K562 (cell line): Measurements from ENCODE around the gene ALDH3B2. TPM values are rescaled to one million over a fixed set of nuclear protein-coding genes. Genes with fewer than 3 reads are reported as not detected.

Experiments
- CBFA2T2 ChIP-seq: fragments of 450-650 bp; conservative IDR thresholded peaks from 2 replicates; pipeline ENCODE4 v1.6.1; 2017; ENCODE audit warnings: mild to moderate bottlenecking
- CGGBP1 ChIP-seq: fragments of 250-450 bp; sonication (Bioruptor Pico); IDR thresholded peaks from 2 replicates; pipeline ENCODE4 v1.9.0; 2021; ENCODE audit warnings: mild to moderate bottlenecking
- CUX1 ChIP-seq: fragments of 200-800 bp; sonication (Bioruptor generic); IDR thresholded peaks from 2 replicates; pipeline ENCODE4 v1.6.1; 2016; ENCODE audit warnings: missing genetic modification characterization, missing compliant biosample characterization
- DEAF1 ChIP-seq: fragments of 450-650 bp; formaldehyde crosslinking; IDR thresholded peaks from 2 replicates; pipeline ENCODE4 v1.4.0; 2020; ENCODE audit warnings: mild to moderate bottlenecking, moderate library complexity
- E2F5 ChIP-seq: sonication (generic); formaldehyde crosslinking; IDR thresholded peaks from 2 replicates; pipeline ENCODE4 v1.8.0; 2022; ENCODE audit warnings: mild to moderate bottlenecking, missing genetic modification reagents
- ELF2 ChIP-seq: fragments of 250-450 bp; sonication (Bioruptor Pico); IDR thresholded peaks from 2 replicates; pipeline ENCODE4 v1.5.0; 2021; ENCODE audit warnings: mild to moderate bottlenecking
- FOXJ2 ChIP-seq: fragments of 200-800 bp; sonication (Bioruptor generic); IDR thresholded peaks from 2 replicates; pipeline ENCODE4 v1.6.1; 2016; ENCODE audit warnings: missing genetic modification characterization, missing compliant biosample characterization
- GATAD2B ChIP-seq: fragments of 450-650 bp; IDR thresholded peaks from 2 replicates; pipeline ENCODE4 v1.6.1; 2017; ENCODE audit warnings: mild to moderate bottlenecking, borderline replicate concordance
- LARP7 ChIP-seq: fragments of 450-650 bp; IDR thresholded peaks from 2 replicates; pipeline ENCODE4 v1.6.1; 2016
- NFATC3 ChIP-seq: fragments of 450-650 bp; IDR thresholded peaks from 2 replicates; pipeline ENCODE4 v1.6.1; 2017; ENCODE audit warnings: mild to moderate bottlenecking
- NFYB ChIP-seq: IDR thresholded peaks from 2 replicates; pipeline ENCODE4 v1.6.1; 2011; ENCODE audit warnings: mild to moderate bottlenecking, moderate library complexity; ENCODE audit not compliant: insufficient read length; ENCODE audit errors: extremely low read depth
- PHTF2 ChIP-seq: fragments of 250-450 bp; sonication (Bioruptor Pico); IDR thresholded peaks from 2 replicates; pipeline ENCODE4 v1.5.0; 2021; ENCODE audit warnings: mild to moderate bottlenecking
- RAD21 ChIP-seq, 2 experiments: fragments of 250-450 bp in 1 of 2; fragments of 450-650 bp in 1 of 2; sonication (Bioruptor Pico) in 1 of 2; formaldehyde crosslinking in 1 of 2; IDR thresholded peaks in 1 of 2; conservative IDR thresholded peaks in 1 of 2; 2 replicates each; pipeline versions ENCODE4 v1.4.0 to v1.8.0; 2020 to 2022; ENCODE audit warnings: mild to moderate bottlenecking in 2 of 2, moderate library complexity in 1 of 2
- RBM15 ChIP-seq: fragments of 200-400 bp; formaldehyde crosslinking; IDR thresholded peaks from 2 replicates; pipeline ENCODE4 v1.6.1; 2018; ENCODE audit warnings: mild to moderate bottlenecking, low read length, moderate library complexity; ENCODE audit not compliant: insufficient read depth
- SIN3A ChIP-seq, 2 experiments: fragments of 150-350 bp in 1 of 2; IDR thresholded peaks; 2 replicates each; pipeline ENCODE4 v1.6.1; 2011 to 2016; ENCODE audit warnings: borderline replicate concordance in 2 of 2, low read depth in 2 of 2, low read length in 2 of 2, mild to moderate bottlenecking in 2 of 2, moderate library complexity in 2 of 2; ENCODE audit not compliant: control insufficient read depth in 1 of 2
- SP1 ChIP-seq: sonication (generic); formaldehyde crosslinking; IDR thresholded peaks from 2 replicates; pipeline ENCODE4 v1.8.1; 2022; ENCODE audit warnings: mild to moderate bottlenecking, missing genetic modification reagents
- THRB ChIP-seq: fragments of 450-650 bp; formaldehyde crosslinking; conservative IDR thresholded peaks from 2 replicates; pipeline ENCODE4 v1.4.0; 2022; ENCODE audit warnings: mild to moderate bottlenecking, missing genetic modification characterization
- WHSC1 ChIP-seq: IDR thresholded peaks from one replicate; pipeline ENCODE4 v1.6.1; 2012; ENCODE audit warnings: low read length, control low read depth, inconsistent platforms
- ZNF311 ChIP-seq: fragments of 250-450 bp; sonication (Bioruptor Pico); IDR thresholded peaks from 2 replicates; pipeline ENCODE4 v1.4.0; 2020; ENCODE audit warnings: mild to moderate bottlenecking, moderate library complexity
- polyA plus RNA-seq, 8 experiments: library from polyadenylated mRNA; depleted of rRNA in 4 of 8; stranded (reverse) in 5 of 8; unstranded in 3 of 8; fragments of >200 nt; fragmentation: Nextera tagmentation in 2 of 8; fragmentation: Illumina TruSeq in 1 of 8; extraction: Ambion mirVana in 2 of 8; extraction: Trizol in 1 of 8; gene quantifications; 2 replicates each; pipeline versions ENCODE4 v1.2.1 to v1.2.3, GENCODE V29; 2011 to 2014; ENCODE audit warnings: inconsistent platforms in 1 of 8, missing spikeins in 1 of 8
- total RNA-seq, 7 experiments: library from RNA; depleted of rRNA in 6 of 7; stranded (reverse); fragments of >200 nt in 6 of 7; fragmentation: Illumina TruSeq in 2 of 7; extraction: Trizol in 2 of 7; gene quantifications; 2 replicates each; pipeline versions ENCODE4 v1.2.1 to v1.2.3, GENCODE V29; 2011 to 2021; ENCODE audit warnings: low replicate concordance in 1 of 7

The ALDH3B2 gene
- total and polyA plus RNA-seq, 9 of the 15 experiments (the other 6 are each of a cell fraction or from before 2014, with no cell fraction given) = not detected

GRCh38 chr11:67630228-67630942 is 44.0 kb downstream of the ALDH3B2 start (continued):
- TF ChIP-seq FOXJ2 (tag) = no peak
- TF ChIP-seq PHTF2 (CRISPR knock-in tag) = no peak
- peak; percentile 89 for TF ChIP-seq SP1 (CRISPR knock-in tag)
- no peak for TF ChIP-seq CUX1 (CRISPR knock-in tag)
- TF ChIP-seq LARP7 = no peak
- no peak for TF ChIP-seq GATAD2B
- TF ChIP-seq E2F5 = no peak
- TF ChIP-seq ELF2 (CRISPR knock-in tag) = no peak
- TF ChIP-seq SIN3A (IDR thresholded peaks at IDR 0.05; ENCODE audit: borderline replicate concordance in 2 of 2, control insufficient read depth in 1 of 2, low read depth in 2 of 2, low read length in 2 of 2) = peak; percentile 44 to 52; a peak in 1 of 4 replicates
- no peak for TF ChIP-seq THRB (CRISPR knock-in tag)
- TF ChIP-seq CBFA2T2 = no peak
- TF ChIP-seq CGGBP1 (CRISPR knock-in tag) = no peak
- no peak for TF ChIP-seq ZNF311
- peak; percentile 52 to 70 for TF ChIP-seq RAD21 (CRISPR knock-in tag; conservative IDR thresholded peaks at IDR 0.05 in 1 of 2, IDR thresholded peaks at IDR 0.05 in 1 of 2)
- TF ChIP-seq WHSC1 = no peak
- TF ChIP-seq NFYB = no peak
- no peak for TF ChIP-seq NFATC3
- TF ChIP-seq DEAF1 (CRISPR knock-in tag) = peak; percentile 32; the same call in 1 of the 2 replicates
- no peak for TF ChIP-seq RBM15
